ENCODE measurements around the gene ZMIZ1.

The ZMIZ1 gene

DNA sequence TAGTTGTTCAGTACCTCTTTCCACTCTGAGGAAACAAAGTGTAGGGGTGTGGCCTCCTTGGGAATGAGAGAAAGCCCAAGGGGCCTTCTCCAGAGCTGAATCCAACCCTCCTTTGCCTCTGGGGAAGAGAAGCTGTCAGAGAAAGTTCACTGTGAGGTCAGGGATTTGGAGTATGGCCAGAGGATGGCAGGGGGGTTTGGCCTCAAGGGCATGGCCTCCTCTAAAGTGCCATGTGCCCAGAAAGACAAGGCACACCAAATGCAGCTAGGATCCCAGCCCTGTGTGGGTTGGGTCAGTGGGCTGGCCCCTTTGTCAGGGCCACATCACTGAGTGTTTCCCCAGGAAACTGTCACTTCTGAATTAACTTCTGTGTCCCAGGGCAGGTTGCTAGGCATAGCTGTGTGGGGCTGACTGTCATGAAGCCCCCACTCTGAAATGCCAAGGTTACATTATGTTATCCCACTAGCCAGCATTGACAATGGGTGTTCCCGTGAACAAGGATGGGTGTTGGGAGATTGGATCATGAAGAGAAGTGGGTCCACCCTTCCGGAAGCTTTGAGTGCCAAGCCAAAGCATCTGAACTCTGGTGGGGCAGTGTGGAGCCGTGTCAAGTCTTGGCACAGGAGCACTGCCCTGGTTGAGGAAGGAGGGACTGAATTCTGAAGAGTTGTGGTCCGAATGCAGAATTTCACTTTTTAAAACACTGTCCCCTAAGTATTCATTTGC, 123.3 kb downstream of the ZMIZ1 start:
- no peak for DNase-seq

GRCh38 chr10:79192677-79193003, 123.9 kb downstream of the ZMIZ1 start:
- DNase-seq = no peak

DNA sequence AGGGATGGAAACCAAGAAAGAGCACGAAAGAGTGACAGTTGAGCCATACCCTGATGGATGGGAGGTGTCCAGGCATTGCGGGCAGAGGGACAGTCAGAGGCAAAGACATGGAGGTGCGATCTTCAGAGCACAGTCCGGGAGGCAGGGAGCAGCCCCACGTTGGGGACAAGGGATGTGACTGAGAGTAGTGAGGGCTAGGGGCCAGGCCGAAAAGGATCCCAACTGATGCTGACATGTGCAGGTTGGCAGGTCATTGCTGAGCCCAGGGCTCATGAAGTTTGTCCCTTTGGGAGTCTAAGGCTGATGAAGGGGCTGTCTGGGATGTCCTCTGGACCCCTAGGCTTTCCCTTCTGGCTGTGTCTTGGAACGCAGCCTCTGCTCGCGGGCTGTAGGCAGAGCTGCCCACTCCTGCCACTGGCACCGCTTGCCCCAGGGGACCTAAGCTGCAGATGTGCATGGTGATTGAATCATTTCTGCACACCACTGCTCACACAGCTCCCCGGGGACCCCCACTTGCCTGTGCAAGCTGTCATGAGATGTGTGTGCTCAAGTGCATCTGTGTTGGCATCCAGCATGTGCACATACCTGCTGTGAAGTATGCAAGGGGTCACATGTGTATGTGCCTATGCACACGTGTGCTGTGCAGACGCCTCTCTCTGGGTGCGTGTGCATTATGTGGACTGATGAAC, 125.1 kb downstream of the ZMIZ1 start:
- no peak for DNase-seq

GRCh38 chr10:79195091-79195923, 126.5 kb downstream of the ZMIZ1 start:
- DNase-seq = peak; percentile 70

GRCh38 chr10:79196470-79197461, 128.0 kb downstream of the ZMIZ1 start:
- DNase-seq = peak; percentile 54

- no peak for DNase-seq
These were observed 128.8 kb downstream of the ZMIZ1 start for GRCh38 chr10:79197558-79197957.

DNA sequence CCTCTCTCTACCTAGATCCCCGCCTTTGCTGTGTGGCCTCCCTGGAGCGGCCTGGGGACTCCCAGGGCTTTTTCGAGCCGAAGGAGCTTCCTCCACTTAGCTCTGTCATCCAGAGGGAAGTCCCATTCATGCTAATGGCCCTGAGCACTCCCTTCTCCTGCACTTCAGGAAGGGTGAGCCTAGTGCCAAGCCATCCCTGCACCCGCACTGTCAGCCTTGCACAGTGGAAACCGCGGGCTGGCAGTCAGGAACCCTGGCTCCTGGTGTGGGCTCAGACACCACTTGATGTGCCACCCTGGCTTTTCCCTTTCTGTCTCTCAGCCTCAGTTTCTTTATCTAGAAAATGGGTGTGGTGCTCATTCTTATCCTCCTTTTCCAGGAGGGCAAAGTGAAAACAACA, 131.6 kb downstream of the ZMIZ1 start:
- DNase-seq = no peak

- no peak for DNase-seq
These were observed 132.9 kb downstream of the ZMIZ1 start for GRCh38 chr10:79201706-79202105.

- no peak for DNase-seq
These were observed 133.6 kb downstream of the ZMIZ1 start for GRCh38 chr10:79202188-79203013.

GRCh38 chr10:79203014-79203644, 134.4 kb downstream of the ZMIZ1 start:
- DNase-seq = no peak

GRCh38 chr10:79203833-79204232, 135.1 kb downstream of the ZMIZ1 start:
- no peak for DNase-seq

GRCh38 chr10:79206300-79207095, 137.7 kb downstream of the ZMIZ1 start:
- no peak for DNase-seq

DNA sequence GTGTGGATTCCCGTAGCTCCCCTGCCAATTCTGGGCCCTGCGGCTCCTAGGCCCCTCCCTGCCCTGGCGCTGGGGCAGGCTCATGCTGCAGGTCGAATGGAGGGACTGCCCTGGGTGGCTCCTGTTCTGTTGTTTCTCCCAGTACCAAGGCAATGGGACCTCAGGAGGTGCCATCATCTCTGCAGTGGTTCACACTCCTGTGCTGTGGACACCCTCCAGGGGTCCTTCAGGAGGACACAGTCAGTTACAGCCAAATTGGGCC, 138.3 kb downstream of the ZMIZ1 start:
- DNase-seq = no peak

DNA sequence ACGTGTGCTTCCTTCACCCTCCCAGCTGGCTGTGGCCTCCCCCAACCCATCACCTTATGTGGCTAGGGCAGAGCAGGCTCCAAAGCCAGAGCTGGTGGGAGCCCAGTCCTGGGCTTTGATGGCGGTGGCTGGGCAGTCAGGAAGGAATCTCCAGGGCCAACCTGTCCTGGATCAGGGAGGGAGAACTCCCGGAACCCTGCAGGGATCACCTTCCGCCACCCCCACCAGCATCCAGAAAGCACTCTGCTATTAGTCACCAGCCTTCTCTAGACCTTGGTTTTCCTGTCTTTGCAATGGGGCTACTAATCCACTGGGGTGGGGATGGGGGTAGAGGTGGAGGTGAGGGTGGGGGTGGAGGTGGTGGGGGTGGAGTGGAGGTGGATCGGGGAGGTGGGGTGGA, 139.0 kb downstream of the ZMIZ1 start:
- DNase-seq = no peak

DNA sequence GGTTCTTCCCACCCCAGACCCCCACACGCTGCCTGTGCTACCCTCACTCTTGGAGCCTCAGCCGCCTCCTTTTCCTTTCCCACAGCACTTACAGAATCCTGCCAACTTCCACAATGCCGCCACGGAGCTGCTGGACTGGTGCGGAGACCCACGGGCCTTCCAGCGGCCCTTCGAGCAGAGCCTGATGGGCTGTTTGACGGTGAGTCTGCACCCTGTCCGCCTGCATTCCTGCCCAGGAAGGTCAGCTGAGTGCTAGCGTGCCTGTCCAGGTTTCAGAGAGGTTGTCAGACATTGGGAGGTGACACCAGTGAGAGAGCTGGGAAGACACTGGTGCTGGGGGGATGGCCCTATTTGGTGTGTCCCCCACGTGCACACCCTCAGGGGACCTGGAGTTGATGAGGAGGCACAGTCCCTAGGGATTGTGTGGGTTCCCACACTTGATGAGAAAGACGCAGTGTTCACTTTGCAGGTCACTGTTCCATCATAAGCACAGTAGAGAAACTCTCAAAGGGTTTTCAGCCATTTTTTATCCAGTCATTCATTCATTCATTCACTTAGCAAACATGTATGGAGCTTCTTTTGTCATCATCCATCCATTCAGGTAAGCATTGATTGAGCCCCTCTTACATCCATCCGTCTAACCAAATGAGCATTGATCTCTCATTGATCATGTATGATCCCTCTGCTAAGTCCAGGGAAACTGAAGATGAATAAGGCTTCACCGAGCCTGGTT, 139.7 kb downstream of the ZMIZ1 start:
- DNase-seq = no peak

- DNase-seq = no peak
These were observed 140.6 kb downstream of the ZMIZ1 start for GRCh38 chr10:79209340-79209739.

DNA sequence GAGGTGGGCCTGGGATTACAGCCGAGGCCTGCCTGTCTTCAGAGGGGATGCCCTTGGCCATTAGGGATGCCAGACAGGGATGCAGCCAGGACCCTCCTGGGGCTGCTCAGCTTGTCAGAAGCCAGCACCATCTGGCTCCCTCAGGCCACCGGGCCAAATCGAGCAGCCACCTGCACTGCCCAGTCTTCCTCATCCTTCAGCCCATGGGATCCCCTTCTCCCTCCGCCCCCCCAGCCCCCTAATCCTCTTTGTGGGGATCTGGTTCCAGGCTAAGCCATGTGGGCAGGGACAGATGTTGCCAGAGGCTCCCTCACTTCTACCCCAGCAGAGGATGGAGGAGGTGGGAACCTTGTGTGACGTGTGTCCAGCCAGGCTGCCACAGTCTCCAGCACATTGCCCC, 141.1 kb downstream of the ZMIZ1 start:
- DNase-seq = no peak

DNA sequence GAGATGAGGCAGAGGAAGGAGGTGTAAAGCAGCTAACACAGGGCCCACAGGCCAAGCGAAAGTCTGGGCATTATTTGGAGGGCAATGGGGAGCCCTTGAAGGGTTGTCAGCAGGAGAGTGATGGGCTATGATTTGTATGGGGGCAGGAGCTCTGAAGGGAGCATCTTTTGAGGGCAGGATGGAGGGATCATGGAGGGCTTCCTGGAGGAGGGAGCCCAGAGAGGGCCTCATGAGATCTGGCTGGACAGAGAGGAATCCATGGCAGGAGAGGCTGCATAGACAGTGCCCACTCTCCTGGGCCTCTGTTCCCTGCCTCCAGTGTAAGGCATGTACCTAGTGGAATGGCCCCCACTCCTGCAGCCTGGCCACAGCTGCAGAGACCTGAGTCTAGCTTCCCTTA, 141.9 kb downstream of the ZMIZ1 start:
- DNase-seq = no peak

- no peak for DNase-seq
These were observed 142.8 kb downstream of the ZMIZ1 start for GRCh38 chr10:79211616-79212015.

DNA sequence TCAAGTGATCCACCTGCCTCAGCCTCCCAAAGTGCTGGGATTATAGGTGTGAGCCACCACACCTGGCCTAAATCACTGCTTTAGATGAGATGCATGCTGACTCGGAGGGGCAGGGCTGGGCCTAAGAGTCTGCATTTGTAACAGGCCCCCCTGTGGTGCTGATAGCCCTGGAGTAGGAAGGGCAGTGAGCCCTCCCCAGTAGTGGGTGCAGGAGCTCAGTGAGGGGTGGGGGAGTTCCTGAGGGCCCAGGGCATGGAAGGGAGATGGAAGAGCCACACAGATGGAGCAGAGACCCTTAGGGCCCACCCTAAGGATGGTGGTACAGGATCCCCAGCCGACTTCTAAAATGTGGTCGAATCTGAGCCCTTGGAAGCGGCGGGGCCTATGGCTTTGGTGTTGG, 146.8 kb downstream of the ZMIZ1 start:
- no peak for DNase-seq

Data from activated CD4-positive, alpha-beta T cell treated with anti-CD3 and anti-CD28 coated beads for 1 hour (primary cell).